ENCODE data around the gene OR8J1.

OR8J1 gene, protein sequence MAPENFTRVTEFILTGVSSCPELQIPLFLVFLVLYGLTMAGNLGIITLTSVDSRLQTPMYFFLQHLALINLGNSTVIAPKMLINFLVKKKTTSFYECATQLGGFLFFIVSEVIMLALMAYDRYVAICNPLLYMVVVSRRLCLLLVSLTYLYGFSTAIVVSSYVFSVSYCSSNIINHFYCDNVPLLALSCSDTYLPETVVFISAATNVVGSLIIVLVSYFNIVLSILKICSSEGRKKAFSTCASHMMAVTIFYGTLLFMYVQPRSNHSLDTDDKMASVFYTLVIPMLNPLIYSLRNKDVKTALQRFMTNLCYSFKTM

DNA sequence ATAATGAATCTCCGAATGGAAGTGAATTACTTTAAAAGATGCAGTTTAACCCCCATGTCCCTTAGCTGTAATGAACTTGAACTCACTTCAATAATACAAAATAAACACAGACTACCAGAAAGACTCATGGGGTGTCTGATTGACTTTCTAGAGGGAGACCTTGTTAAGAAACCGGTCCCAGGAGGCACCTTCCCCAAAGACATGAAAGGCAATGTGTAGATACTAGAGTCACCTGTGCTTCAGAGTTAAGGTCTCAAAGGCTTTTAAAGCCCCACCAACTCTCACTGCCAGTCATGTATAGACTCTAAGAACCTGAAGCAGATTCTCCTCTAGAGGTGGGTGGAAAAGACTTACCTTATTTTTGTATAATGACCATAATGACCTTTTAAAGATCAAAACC lies at the start of gene OR8J1:
Gene OR8J1, plus strand, starts transcription at position 301 of the 400 bp plus-strand sequence. CDS start 5,956 bp downstream, outside the sequence.
- no peaks in the 10 kb centered on the region for H3K27me3 ChIP-seq (ENCODE audit: insufficient read depth, poor library complexity, severe bottlenecking)
- no peaks in the 10 kb centered on the region for H3K36me3 ChIP-seq (ENCODE audit: low read depth)
- H3K27ac ChIP-seq (ENCODE audit: poor library complexity, severe bottlenecking) = no peak within 1 kb of the TSS
- ATAC-seq (ENCODE audit: low read depth) (no peak), DNase-seq (ENCODE audit: low spot score) (no peak)
- H3K9me3 ChIP-seq (ENCODE audit: severe bottlenecking) = no peaks in the 10 kb centered on the region
- no peak within 1 kb of the TSS for H3K4me3 ChIP-seq (ENCODE audit: severe bottlenecking)
- H3K4me1 ChIP-seq (ENCODE audit: insufficient read depth, poor library complexity, severe bottlenecking) = no peaks in the 10 kb centered on the region
- TF ChIP-seq, protein P1, sequence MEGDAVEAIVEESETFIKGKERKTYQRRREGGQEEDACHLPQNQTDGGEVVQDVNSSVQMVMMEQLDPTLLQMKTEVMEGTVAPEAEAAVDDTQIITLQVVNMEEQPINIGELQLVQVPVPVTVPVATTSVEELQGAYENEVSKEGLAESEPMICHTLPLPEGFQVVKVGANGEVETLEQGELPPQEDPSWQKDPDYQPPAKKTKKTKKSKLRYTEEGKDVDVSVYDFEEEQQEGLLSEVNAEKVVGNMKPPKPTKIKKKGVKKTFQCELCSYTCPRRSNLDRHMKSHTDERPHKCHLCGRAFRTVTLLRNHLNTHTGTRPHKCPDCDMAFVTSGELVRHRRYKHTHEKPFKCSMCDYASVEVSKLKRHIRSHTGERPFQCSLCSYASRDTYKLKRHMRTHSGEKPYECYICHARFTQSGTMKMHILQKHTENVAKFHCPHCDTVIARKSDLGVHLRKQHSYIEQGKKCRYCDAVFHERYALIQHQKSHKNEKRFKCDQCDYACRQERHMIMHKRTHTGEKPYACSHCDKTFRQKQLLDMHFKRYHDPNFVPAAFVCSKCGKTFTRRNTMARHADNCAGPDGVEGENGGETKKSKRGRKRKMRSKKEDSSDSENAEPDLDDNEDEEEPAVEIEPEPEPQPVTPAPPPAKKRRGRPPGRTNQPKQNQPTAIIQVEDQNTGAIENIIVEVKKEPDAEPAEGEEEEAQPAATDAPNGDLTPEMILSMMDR (IDR thresholded peaks at IDR 0.05; ENCODE audit: poor library complexity, severe bottlenecking) = no peak

DNA sequence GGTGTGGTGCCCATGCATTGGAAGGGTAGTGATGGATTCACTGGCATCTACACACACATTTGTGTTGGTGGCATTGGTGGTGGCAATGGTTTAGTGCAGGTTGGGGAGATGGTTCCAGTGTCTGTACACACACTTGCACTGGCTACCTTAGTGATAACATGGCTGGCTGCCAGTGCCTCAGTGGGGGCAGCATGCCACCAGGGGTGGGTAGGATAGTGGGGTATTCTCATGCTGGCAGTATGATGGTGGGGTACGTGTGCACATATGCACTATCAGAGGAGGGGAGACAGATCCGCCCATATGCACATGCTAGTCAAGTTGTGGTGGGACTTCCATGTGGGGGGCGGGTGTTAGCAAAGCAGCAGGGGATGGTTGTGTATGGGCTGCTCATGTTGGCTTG lies 46.3 kb upstream of the OR8J1 start:
- H3K27ac ChIP-seq (ENCODE audit: poor library complexity, severe bottlenecking) = no peak overlapping the region
- DNase-seq (ENCODE audit: low spot score) (no peak), ATAC-seq (ENCODE audit: low read depth) (no peak)
- no peaks in the 10 kb centered on the region for H3K27me3 ChIP-seq (ENCODE audit: insufficient read depth, poor library complexity, severe bottlenecking)
- H3K9me3 ChIP-seq (ENCODE audit: severe bottlenecking) = no peaks in the 10 kb centered on the region
- TF ChIP-seq, protein P1 (IDR thresholded peaks at IDR 0.05; ENCODE audit: poor library complexity, severe bottlenecking) = no peak
- no peaks in the 10 kb centered on the region for H3K36me3 ChIP-seq (ENCODE audit: low read depth)
- H3K4me1 ChIP-seq (ENCODE audit: insufficient read depth, poor library complexity, severe bottlenecking) = no peaks in the 10 kb centered on the region
- no peak overlapping the region for H3K4me3 ChIP-seq (ENCODE audit: severe bottlenecking)

DNA sequence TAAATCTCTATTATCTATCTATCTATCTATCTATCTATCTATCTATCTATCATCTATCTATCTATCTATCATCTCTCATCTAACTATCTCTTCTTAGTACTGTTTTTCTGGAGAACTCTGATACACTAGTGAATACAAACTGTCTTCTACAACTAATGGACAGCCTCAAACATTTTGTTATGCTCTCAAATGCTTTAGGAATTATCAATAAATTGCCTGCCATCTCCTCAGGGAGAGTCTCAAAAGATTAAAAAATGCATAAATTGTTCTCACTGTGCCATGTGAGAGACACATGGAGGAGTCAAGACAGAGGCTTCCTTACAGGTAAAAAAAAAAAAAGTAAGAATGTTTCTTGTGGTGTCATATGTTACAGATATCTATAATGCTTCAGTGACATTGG lies 39.2 kb upstream of the OR8J1 start, which contains the start of gene OR8K3:
Gene OR8K3, plus strand, starts transcription at position 301 of the 400 bp plus-strand sequence. CDS start 3,163 bp downstream, outside the sequence.
- H3K27ac ChIP-seq (ENCODE audit: poor library complexity, severe bottlenecking) = no peak within 1 kb of the TSS
- H3K9me3 ChIP-seq (ENCODE audit: severe bottlenecking) = no peaks in the 10 kb centered on the region
- DNase-seq (ENCODE audit: low spot score) (no peak), ATAC-seq (ENCODE audit: low read depth) (no peak)
- no peaks in the 10 kb centered on the region for H3K4me1 ChIP-seq (ENCODE audit: insufficient read depth, poor library complexity, severe bottlenecking)
- TF ChIP-seq, protein P1 (IDR thresholded peaks at IDR 0.05; ENCODE audit: poor library complexity, severe bottlenecking) = no peak
- no peaks in the 10 kb centered on the region for H3K27me3 ChIP-seq (ENCODE audit: insufficient read depth, poor library complexity, severe bottlenecking)
- H3K36me3 ChIP-seq (ENCODE audit: low read depth) = no peaks in the 10 kb centered on the region
- no peak within 1 kb of the TSS for H3K4me3 ChIP-seq (ENCODE audit: severe bottlenecking)

DNA sequence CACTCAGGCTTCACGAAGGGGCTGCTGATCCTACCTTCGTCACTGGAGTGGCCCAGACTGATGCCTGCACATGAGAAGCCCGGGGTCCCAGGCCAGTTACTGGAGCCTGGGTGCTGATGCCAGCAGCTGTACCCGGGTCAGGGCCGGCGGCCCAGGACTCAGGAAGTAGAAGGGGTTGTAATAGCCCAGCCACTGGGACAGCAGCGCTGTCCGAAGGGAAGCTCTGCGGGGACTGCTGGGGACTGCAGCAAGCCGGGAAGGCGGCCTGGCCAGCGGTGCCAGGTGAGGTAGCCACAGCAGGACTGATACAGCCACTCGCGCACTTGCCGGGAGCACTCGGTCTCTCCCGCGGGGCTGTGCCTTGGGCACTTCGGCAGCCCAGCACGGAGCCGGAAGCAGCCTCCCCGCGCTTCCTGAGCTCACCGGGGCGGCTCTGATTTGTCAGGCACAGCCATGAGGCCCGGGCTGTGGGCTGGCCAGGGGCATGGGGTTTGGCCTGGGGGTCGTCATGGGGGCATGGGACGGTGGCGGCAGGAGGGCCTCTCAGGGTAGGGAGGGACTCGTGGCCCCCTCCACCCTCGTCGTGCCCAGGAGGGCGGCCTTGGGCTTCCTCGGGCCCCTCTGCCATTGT lies 22.1 kb upstream of the OR8J1 start:
- Histone ChIP-seq H3K27me3 (ENCODE audit: insufficient read depth, poor library complexity, severe bottlenecking) (no peaks in the 10 kb centered on the region), H3K4me1 (ENCODE audit: insufficient read depth, poor library complexity, severe bottlenecking) (no peaks in the 10 kb centered on the region), H3K27ac (ENCODE audit: poor library complexity, severe bottlenecking) (no peak overlapping the region), H3K4me3 (ENCODE audit: severe bottlenecking) (no peak overlapping the region), H3K36me3 (ENCODE audit: low read depth) (no peaks in the 10 kb centered on the region), H3K9me3 (ENCODE audit: severe bottlenecking) (no peaks in the 10 kb centered on the region)
- ATAC-seq (ENCODE audit: low read depth) (no peak), DNase-seq (ENCODE audit: low spot score) (peak; percentile 47)
- TF ChIP-seq, protein P1 (IDR thresholded peaks at IDR 0.05; ENCODE audit: poor library complexity, severe bottlenecking) = no peak

DNA sequence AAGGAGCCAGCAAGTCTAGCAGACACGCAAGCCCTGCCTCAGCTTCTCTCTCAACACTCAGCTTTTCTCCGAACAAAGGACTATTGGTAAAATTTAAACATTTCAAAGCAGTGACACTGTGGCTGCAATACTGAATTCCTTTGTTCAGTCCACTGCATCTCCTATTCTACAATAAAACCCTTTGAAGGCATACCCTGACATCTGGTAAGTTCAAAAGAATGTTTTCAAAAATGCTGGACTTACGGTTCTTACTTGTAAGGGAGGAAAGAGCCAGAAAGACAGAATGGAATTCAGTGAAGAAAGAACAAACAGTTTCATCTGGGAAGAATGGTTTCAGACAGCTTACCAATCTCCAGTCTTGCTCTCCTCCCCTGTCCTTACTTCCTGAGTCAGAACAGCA lies 20.9 kb upstream of the OR8J1 start:
- DNase-seq (ENCODE audit: low spot score) (no peak), ATAC-seq (ENCODE audit: low read depth) (no peak)
- no peaks in the 10 kb centered on the region for H3K27me3 ChIP-seq (ENCODE audit: insufficient read depth, poor library complexity, severe bottlenecking)
- H3K36me3 ChIP-seq (ENCODE audit: low read depth) = no peaks in the 10 kb centered on the region
- no peaks in the 10 kb centered on the region for H3K4me1 ChIP-seq (ENCODE audit: insufficient read depth, poor library complexity, severe bottlenecking)
- no peak overlapping the region for H3K4me3 ChIP-seq (ENCODE audit: severe bottlenecking)
- no peaks in the 10 kb centered on the region for H3K9me3 ChIP-seq (ENCODE audit: severe bottlenecking)
- TF ChIP-seq, protein P1 (IDR thresholded peaks at IDR 0.05; ENCODE audit: poor library complexity, severe bottlenecking) = no peak
- H3K27ac ChIP-seq (ENCODE audit: poor library complexity, severe bottlenecking) = no peak overlapping the region
